22Rv1 (cell line): ENCODE data around the gene ARHGAP26.

Source experiments
- H3K27ac ChIP-seq: fragments of 450-650 bp; 2 replicates; pipeline ENCODE4 v1.5.1; 2017
- CTCF ChIP-seq: fragments of 450-650 bp; IDR thresholded peaks from 2 replicates; pipeline ENCODE4 v1.5.1; 2017; ENCODE audit warnings: mild to moderate bottlenecking
- ZFX ChIP-seq: fragments of 450-650 bp; IDR thresholded peaks from 2 replicates; pipeline ENCODE4 v1.6.1; 2017; ENCODE audit warnings: antibody characterized with exemption, borderline replicate concordance

ARHGAP26 gene

GRCh38 chr5:143135832-143136551 lies 365.8 kb downstream of the ARHGAP26 start:
- no peak overlapping the region for H3K27ac ChIP-seq
- TF ChIP-seq CTCF, result no peak
- no peak for TF ChIP-seq ZFX

GRCh38 chr5:143138839-143139238 lies 368.7 kb downstream of the ARHGAP26 start:
- no peak overlapping the region for H3K27ac ChIP-seq
- TF ChIP-seq ZFX, result no peak
- no peak for TF ChIP-seq CTCF

- TF ChIP-seq ZFX, result no peak
- TF ChIP-seq CTCF, result no peak
- H3K27ac ChIP-seq, result no peak overlapping the region
Measured at GRCh38 chr5:143139585-143139984, 369.4 kb downstream of the ARHGAP26 start.

- TF ChIP-seq CTCF (no peak), ZFX (no peak)
- peak overlapping the region; percentile 22 for H3K27ac ChIP-seq
Measured at GRCh38 chr5:143140492-143141203, 370.5 kb downstream of the ARHGAP26 start.

DNA sequence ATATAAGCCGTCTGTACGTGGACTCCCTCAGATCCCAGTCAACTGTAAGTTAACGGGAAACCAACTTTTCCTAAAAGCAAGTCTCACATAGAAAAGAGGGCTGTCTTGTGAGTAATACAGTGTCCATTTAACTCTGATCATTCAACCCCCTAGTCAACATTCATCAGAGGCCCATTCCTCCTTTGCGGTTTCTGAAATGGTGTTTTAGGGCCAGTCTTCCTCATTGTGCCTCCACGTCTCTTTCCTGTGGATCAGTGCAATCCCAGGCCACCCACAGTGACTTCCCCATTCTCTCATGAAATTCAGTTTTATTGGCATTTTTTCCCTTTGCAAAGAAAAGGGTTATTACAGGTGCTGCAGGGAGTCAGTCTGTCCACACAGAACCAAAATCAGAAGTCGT lies 371.5 kb downstream of the ARHGAP26 start:
- TF ChIP-seq ZFX (no peak), CTCF (no peak)

GRCh38 chr5:143142596-143143435 lies 372.6 kb downstream of the ARHGAP26 start:
- TF ChIP-seq ZFX, result no peak
- no peak for TF ChIP-seq CTCF
- no peak overlapping the region for H3K27ac ChIP-seq

More for the DNA sequence above, 371.5 kb downstream of the ARHGAP26 start:
- H3K27ac ChIP-seq, result no peak overlapping the region
